HEK293 (cell line): ENCODE data around the gene RRAS.

Experiments
- CTCF ChIA-PET: fragments of 350-600 bp; formaldehyde crosslinking; extraction: SDS; loops from one replicate; lab custom pipeline; 2021; ENCODE audit warnings: antibody characterized with exemption; lab: Yijun Ruan, JAX
- POLR2A ChIA-PET: fragments of 300-600 bp; formaldehyde crosslinking; extraction: SDS; loops from one replicate; lab custom pipeline; 2020; ENCODE audit warnings: antibody characterized with exemption, inconsistent platforms; lab: Yijun Ruan, JAX
- H3K27ac ChIP-seq: fragments of 200-500 bp; sonication (Bioruptor generic); 2 replicates; pipeline ENCODE4 v1.5.1; 2014; ENCODE audit warnings: low read depth, low read length, control low read depth, inconsistent platforms; ENCODE audit errors: extremely low read depth
- H3K36me3 ChIP-seq, 2 experiments: fragments of 200-500 bp in 1 of 2; sonication (Bioruptor generic) in 1 of 2; 1 replicate in 1 of 2; 2 replicates in 1 of 2; pipeline ENCODE4 v1.5.1; 2014 to 2017; ENCODE audit warnings: inconsistent platforms in 2 of 2, low read length in 2 of 2; ENCODE audit not compliant: control insufficient read depth in 2 of 2, insufficient read depth in 1 of 2
- H3K4me1 ChIP-seq: fragments of 200-500 bp; sonication (Bioruptor generic); 2 replicates; pipeline ENCODE4 v1.5.1; 2014; ENCODE audit warnings: mild to moderate bottlenecking, low read length, inconsistent platforms; ENCODE audit not compliant: control insufficient read depth, insufficient read depth
- H3K4me3 ChIP-seq: 2 replicates; pipeline ENCODE4 v1.5.1; 2011; ENCODE audit warnings: low read depth, mild to moderate bottlenecking, control low read depth, low read length, moderate library complexity
- H3K9me3 ChIP-seq: fragments of 200-500 bp; sonication (Bioruptor generic); 2 replicates; pipeline ENCODE4 v1.5.1; 2014; ENCODE audit warnings: low read depth, low read length, inconsistent platforms; ENCODE audit not compliant: control insufficient read depth, insufficient read depth
- CTCF ChIP-seq: fragments of 450-650 bp; formaldehyde crosslinking; IDR thresholded peaks from 2 replicates; pipeline ENCODE4 v1.5.1; 2016; ENCODE audit warnings: missing biosample characterization, missing genetic modification characterization
- GLI2 ChIP-seq: fragments of 450-650 bp; formaldehyde crosslinking; IDR thresholded peaks from 2 replicates; pipeline ENCODE4; 2017; ENCODE audit warnings: missing biosample characterization, missing genetic modification characterization, low read depth, borderline replicate concordance
- GLIS1 ChIP-seq: fragments of 450-650 bp; formaldehyde crosslinking; IDR thresholded peaks from 2 replicates; pipeline ENCODE4 v1.5.1; 2016; ENCODE audit warnings: missing biosample characterization, missing genetic modification characterization
- HOXD13 ChIP-seq: sonication (generic); formaldehyde crosslinking; IDR thresholded peaks from 2 replicates; pipeline ENCODE4 v1.8.0; 2022; ENCODE audit warnings: missing genetic modification reagents, borderline replicate concordance
- KLF10 ChIP-seq: fragments of 450-650 bp; IDR thresholded peaks from 2 replicates; pipeline ENCODE4 v1.5.1; 2018; ENCODE audit warnings: missing biosample characterization, mild to moderate bottlenecking, missing genetic modification characterization
- KLF16 ChIP-seq: fragments of 450-650 bp; formaldehyde crosslinking; IDR thresholded peaks from 2 replicates; pipeline ENCODE4 v1.5.1; 2017; ENCODE audit warnings: missing biosample characterization, missing genetic modification characterization
- PATZ1 ChIP-seq: fragments of 450-650 bp; formaldehyde crosslinking; IDR thresholded peaks from 2 replicates; pipeline ENCODE4 v1.5.1; 2016; ENCODE audit warnings: missing biosample characterization, missing genetic modification characterization
- PRDM1 ChIP-seq: fragments of 450-650 bp; formaldehyde crosslinking; IDR thresholded peaks from 2 replicates; pipeline ENCODE4; 2016; ENCODE audit warnings: missing biosample characterization, missing genetic modification characterization
- ZFHX2 ChIP-seq: fragments of 450-650 bp; formaldehyde crosslinking; conservative IDR thresholded peaks from 2 replicates; pipeline ENCODE4 v1.5.1; 2016; ENCODE audit warnings: missing biosample characterization, missing genetic modification characterization
- ZNF138 ChIP-seq: fragments of 450-650 bp; formaldehyde crosslinking; IDR thresholded peaks from 2 replicates; pipeline ENCODE4 v1.5.1; 2016; ENCODE audit warnings: missing biosample characterization, missing genetic modification characterization, borderline replicate concordance
- ZNF140 ChIP-seq: fragments of 450-650 bp; formaldehyde crosslinking; IDR thresholded peaks from 2 replicates; pipeline ENCODE4 v1.5.1; 2016; ENCODE audit warnings: missing biosample characterization, missing genetic modification characterization
- ZNF473 ChIP-seq: fragments of 450-650 bp; formaldehyde crosslinking; IDR thresholded peaks from 2 replicates; pipeline ENCODE4 v1.5.1; 2017; ENCODE audit warnings: missing biosample characterization, missing genetic modification characterization
- ZNF623 ChIP-seq: fragments of 450-650 bp; formaldehyde crosslinking; IDR thresholded peaks from 2 replicates; pipeline ENCODE4 v1.5.1; 2016; ENCODE audit warnings: missing biosample characterization, missing genetic modification characterization
- ZNF792 ChIP-seq: fragments of 450-650 bp; formaldehyde crosslinking; IDR thresholded peaks from 2 replicates; pipeline ENCODE4 v1.5.1; 2016; ENCODE audit warnings: missing biosample characterization, missing genetic modification characterization
- ZNF843 ChIP-seq: fragments of 450-650 bp; formaldehyde crosslinking; IDR thresholded peaks from 2 replicates; pipeline ENCODE4 v1.5.1; 2016; ENCODE audit warnings: missing biosample characterization, missing genetic modification characterization
- ZSCAN23 ChIP-seq: fragments of 450-650 bp; formaldehyde crosslinking; IDR thresholded peaks from 2 replicates; pipeline ENCODE4 v1.5.1; 2016; ENCODE audit warnings: missing biosample characterization, missing genetic modification characterization
- TF ChIP-seq, protein P1 (sequence below): fragments of 450-650 bp; formaldehyde crosslinking; IDR thresholded peaks from 2 replicates; pipeline ENCODE4 v1.5.1; 2016; ENCODE audit warnings: missing biosample characterization, missing genetic modification characterization, low read depth
- TF ChIP-seq, protein P2 (sequence below): fragments of 450-650 bp; formaldehyde crosslinking; IDR thresholded peaks from 2 replicates; pipeline ENCODE4; 2016; ENCODE audit warnings: missing biosample characterization, missing genetic modification characterization
- TF ChIP-seq, protein P3 (sequence below): fragments of 450-650 bp; formaldehyde crosslinking; IDR thresholded peaks from 2 replicates; pipeline ENCODE4 v1.5.1; 2016; ENCODE audit warnings: missing biosample characterization, missing genetic modification characterization

RRAS gene

GRCh38 chr19:49684251-49684982 is 44.5 kb upstream of the RRAS start:
- ChIA-PET CTCF (interaction anchor here (0.5 to 1.6 kb wide), 13 partner anchors 8 to 271 kb away, joined by 3 to 9 read pairs (median 3); partner anchors contain the start of gene FUZ), POLR2A (interaction anchor here (1.4 kb wide), 1 partner anchor 44 kb away, joined by 3 read pairs; the partner anchor contains the start of gene RRAS)
- H3K27ac ChIP-seq = no peak overlapping the region
- H3K4me1 ChIP-seq = peaks cover 13% of the 10 kb centered on the region
- H3K36me3 ChIP-seq = peaks cover 43 to 77% of the 10 kb centered on the region in 2 experiments
- TF ChIP-seq ZNF473 (tag by site-specific recombination) = no peak
- TF ChIP-seq ZNF623 = no peak
- TF ChIP-seq KLF16 (tag by site-specific recombination) = no peak
- peak; percentile 70 for TF ChIP-seq CTCF (tag by site-specific recombination)
- TF ChIP-seq ZNF140 (tag by site-specific recombination) = no peak
- no peak for TF ChIP-seq PRDM1 (tag by site-specific recombination)
- no peak for TF ChIP-seq ZNF843
- TF ChIP-seq ZSCAN23 (tag by site-specific recombination) = no peak
- no peak for TF ChIP-seq HOXD13 (CRISPR knock-in tag)
- no peak overlapping the region for H3K4me3 ChIP-seq
- H3K9me3 ChIP-seq = no peaks in the 10 kb centered on the region

- ChIA-PET POLR2A (interaction anchor here (1.4 kb wide), 1 partner anchor 44 kb away, joined by 3 read pairs; the partner anchor contains the start of gene RRAS), CTCF (interaction anchor here (0.6 to 1.6 kb wide), 8 partner anchors 9 to 272 kb away, joined by 3 to 9 read pairs (median 5); partner anchors contain the start of gene FUZ)
- Histone ChIP-seq H3K9me3 (no peaks in the 10 kb centered on the region), H3K36me3 (peaks cover 43 to 72% of the 10 kb centered on the region in 2 experiments), H3K27ac (no peak overlapping the region), H3K4me3 (no peak overlapping the region), H3K4me1 (peaks cover 17% of the 10 kb centered on the region)
- TF ChIP-seq, protein P1, sequence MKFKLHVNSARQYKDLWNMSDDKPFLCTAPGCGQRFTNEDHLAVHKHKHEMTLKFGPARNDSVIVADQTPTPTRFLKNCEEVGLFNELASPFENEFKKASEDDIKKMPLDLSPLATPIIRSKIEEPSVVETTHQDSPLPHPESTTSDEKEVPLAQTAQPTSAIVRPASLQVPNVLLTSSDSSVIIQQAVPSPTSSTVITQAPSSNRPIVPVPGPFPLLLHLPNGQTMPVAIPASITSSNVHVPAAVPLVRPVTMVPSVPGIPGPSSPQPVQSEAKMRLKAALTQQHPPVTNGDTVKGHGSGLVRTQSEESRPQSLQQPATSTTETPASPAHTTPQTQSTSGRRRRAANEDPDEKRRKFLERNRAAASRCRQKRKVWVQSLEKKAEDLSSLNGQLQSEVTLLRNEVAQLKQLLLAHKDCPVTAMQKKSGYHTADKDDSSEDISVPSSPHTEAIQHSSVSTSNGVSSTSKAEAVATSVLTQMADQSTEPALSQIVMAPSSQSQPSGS (tag by site-specific recombination) = no peak
- TF ChIP-seq, protein P2, sequence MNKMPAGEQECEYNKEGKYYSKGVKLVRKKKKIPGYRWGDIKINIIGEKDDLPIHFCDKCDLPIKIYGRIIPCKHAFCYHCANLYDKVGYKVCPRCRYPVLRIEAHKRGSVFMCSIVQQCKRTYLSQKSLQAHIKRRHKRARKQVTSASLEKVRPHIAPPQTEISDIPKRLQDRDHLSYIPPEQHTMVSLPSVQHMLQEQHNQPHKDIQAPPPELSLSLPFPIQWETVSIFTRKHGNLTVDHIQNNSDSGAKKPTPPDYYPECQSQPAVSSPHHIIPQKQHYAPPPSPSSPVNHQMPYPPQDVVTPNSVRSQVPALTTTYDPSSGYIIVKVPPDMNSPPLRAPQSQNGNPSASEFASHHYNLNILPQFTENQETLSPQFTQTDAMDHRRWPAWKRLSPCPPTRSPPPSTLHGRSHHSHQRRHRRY (tag by site-specific recombination) = no peak
- no peak for TF ChIP-seq GLI2 (tag by site-specific recombination)
- no peak for TF ChIP-seq ZNF138 (tag by site-specific recombination)
- TF ChIP-seq, protein P3, sequence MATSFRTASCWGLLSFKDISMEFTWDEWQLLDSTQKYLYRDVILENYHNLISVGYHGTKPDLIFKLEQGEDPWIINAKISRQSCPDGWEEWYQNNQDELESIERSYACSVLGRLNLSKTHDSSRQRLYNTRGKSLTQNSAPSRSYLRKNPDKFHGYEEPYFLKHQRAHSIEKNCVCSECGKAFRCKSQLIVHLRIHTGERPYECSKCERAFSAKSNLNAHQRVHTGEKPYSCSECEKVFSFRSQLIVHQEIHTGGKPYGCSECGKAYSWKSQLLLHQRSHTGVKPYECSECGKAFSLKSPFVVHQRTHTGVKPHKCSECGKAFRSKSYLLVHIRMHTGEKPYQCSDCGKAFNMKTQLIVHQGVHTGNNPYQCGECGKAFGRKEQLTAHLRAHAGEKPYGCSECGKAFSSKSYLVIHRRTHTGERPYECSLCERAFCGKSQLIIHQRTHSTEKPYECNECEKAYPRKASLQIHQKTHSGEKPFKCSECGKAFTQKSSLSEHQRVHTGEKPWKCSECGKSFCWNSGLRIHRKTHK (tag by site-specific recombination) = no peak
- no peak for TF ChIP-seq GLIS1 (tag by site-specific recombination)
- TF ChIP-seq ZFHX2 = no peak
- no peak for TF ChIP-seq PATZ1 (tag by site-specific recombination)
- TF ChIP-seq KLF10 (tag by site-specific recombination) = no peak
- TF ChIP-seq ZNF792 (tag by site-specific recombination) = no peak
Measured at GRCh38 chr19:49683814-49684250, 43.9 kb upstream of the RRAS start.
